Suprapubic skin (tissue), 4 donors: ENCODE results near the gene CEP44. TPM values are rescaled to one million over a fixed set of nuclear protein-coding genes. Genes with fewer than 3 reads are reported as not detected.
"Not testable (repeated sequence)": the region's sequence is repeated elsewhere in the genome, so short reads cannot be mapped to it uniquely, and the experiment has no call there.

Experiments
- DNase-seq, 2 donors: peaks; one replicate each; pipeline ENCODE4 v3.0.0-alpha.2; 2019; ENCODE audit warnings: low spot score in 2 of 2
- H3K27ac ChIP-seq: fragments of 200-600 bp; sonication (generic); one replicate; pipeline ENCODE4 v1.5.1; 2019
- H3K27me3 ChIP-seq: fragments of 200-600 bp; sonication (generic); one replicate; pipeline ENCODE4 v1.5.1; 2019
- H3K36me3 ChIP-seq: fragments of 200-600 bp; sonication (generic); one replicate; pipeline ENCODE4 v1.5.1; 2019
- H3K4me1 ChIP-seq: fragments of 200-600 bp; sonication (generic); one replicate; pipeline ENCODE4 v1.5.1; 2019
- H3K4me3 ChIP-seq: fragments of 200-600 bp; sonication (generic); one replicate; pipeline ENCODE4 v1.5.1; 2019; ENCODE audit warnings: mild to moderate bottlenecking
- H3K9me3 ChIP-seq: fragments of 200-600 bp; sonication (generic); one replicate; pipeline ENCODE4 v1.5.1; 2019
- EP300 ChIP-seq: sonication (generic); formaldehyde crosslinking; IDR thresholded peaks from one replicate; pipeline ENCODE4 v1.6.1; 2017; ENCODE audit warnings: antibody characterized with exemption
- POLR2A ChIP-seq, 2 donors: fragments of 450-650 bp; IDR thresholded peaks; one replicate each; pipeline ENCODE4 v1.6.1; 2017; ENCODE audit warnings: antibody characterized with exemption in 2 of 2, mild to moderate bottlenecking in 2 of 2, moderate library complexity in 2 of 2
- POLR2AphosphoS5 ChIP-seq, 3 donors: sonication (generic); formaldehyde crosslinking; IDR thresholded peaks; one replicate each; pipeline ENCODE4 v1.6.1; 2017; ENCODE audit warnings: antibody characterized with exemption in 3 of 3
- WGBS: methylation state at CpG from one replicate; pipeline ENCODE4 v1.1.5; 2018; 5-methylcytosine and 5-hydroxymethylcytosine counted together
- total RNA-seq, 4 donors: library from RNA; depleted of rRNA; stranded (reverse); fragments of >200 nt; gene quantifications; one replicate each; pipeline ENCODE4 v1.1.0, GENCODE V29; 2016
- TF ChIP-seq, protein P1 (sequence below), 2 donors: fragments of 200-600 bp in 1 of 2; fragments of 450-650 bp in 1 of 2; sonication (generic) in 1 of 2; IDR thresholded peaks; one replicate each; pipeline ENCODE4 v1.5.1; 2016 to 2019; ENCODE audit warnings: antibody characterized with exemption in 2 of 2, mild to moderate bottlenecking in 1 of 2, moderate library complexity in 1 of 2

The CEP44 gene
- total RNA-seq, 4 donors from 2014 or later: 9.5 to 23.0 (median 11.3) TPM

DNA sequence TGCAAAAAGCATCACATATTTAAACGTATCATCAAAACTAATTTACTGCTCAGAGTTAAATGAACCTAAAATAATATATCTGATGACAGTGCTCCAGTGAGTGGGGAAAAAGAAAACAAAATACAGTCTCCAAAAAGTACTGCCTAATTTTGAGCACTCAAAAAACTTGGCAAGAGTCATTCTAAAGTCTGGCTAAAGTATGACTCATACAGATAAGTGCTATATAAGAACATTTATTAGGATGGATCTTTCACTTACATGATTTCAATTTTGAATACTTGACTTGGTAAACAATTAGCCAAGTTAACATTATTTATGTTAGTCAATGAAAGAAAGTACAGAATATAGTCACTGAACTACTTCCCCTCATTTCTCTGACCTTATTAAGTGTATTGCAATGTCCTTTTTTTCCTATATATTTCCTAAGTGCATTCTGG is 27.4 kb upstream of the CEP44 start:
- no peak for DNase-seq
- Histone ChIP-seq H3K4me3 (no peak overlapping the region), H3K4me1 (peaks cover 3% of the 10 kb centered on the region), H3K36me3 (peaks cover 16% of the 10 kb centered on the region), H3K9me3 (no peaks in the 10 kb centered on the region), H3K27me3 (no peaks in the 10 kb centered on the region), H3K27ac (no peak overlapping the region)
- no peak for TF ChIP-seq POLR2AphosphoS5 (IDR thresholded peaks at IDR 0.05)
- no peak for TF ChIP-seq EP300
- no peak for TF ChIP-seq POLR2A (IDR thresholded peaks at IDR 0.05)
- TF ChIP-seq, protein P1, sequence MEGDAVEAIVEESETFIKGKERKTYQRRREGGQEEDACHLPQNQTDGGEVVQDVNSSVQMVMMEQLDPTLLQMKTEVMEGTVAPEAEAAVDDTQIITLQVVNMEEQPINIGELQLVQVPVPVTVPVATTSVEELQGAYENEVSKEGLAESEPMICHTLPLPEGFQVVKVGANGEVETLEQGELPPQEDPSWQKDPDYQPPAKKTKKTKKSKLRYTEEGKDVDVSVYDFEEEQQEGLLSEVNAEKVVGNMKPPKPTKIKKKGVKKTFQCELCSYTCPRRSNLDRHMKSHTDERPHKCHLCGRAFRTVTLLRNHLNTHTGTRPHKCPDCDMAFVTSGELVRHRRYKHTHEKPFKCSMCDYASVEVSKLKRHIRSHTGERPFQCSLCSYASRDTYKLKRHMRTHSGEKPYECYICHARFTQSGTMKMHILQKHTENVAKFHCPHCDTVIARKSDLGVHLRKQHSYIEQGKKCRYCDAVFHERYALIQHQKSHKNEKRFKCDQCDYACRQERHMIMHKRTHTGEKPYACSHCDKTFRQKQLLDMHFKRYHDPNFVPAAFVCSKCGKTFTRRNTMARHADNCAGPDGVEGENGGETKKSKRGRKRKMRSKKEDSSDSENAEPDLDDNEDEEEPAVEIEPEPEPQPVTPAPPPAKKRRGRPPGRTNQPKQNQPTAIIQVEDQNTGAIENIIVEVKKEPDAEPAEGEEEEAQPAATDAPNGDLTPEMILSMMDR (IDR thresholded peaks at IDR 0.05): no peak
- WGBS: 91% methylated on average over 1 of the region's 1 CpG

DNA sequence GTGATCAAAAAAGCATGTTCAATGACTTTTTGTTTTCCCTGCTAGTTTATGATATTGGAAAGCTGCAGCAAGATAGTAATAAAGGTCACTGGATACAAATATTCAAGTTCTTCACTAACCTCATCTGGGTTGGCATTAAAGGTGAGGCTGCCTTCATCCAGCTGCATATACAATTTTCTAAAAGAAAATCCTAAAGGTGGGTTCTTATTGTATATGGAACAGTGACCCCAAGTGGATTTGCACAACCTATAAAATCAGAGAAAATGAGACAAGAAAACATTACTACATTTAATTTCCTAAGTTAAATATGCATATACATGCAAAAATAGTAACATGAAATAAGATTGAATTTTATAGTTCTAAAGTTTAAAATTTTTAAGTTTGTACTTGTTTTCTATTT is 24.1 kb upstream of the CEP44 start:
- H3K27ac ChIP-seq: no peak overlapping the region
- H3K36me3 ChIP-seq: peaks cover 20% of the 10 kb centered on the region
- H3K9me3 ChIP-seq: no peaks in the 10 kb centered on the region
- no peak overlapping the region for H3K4me3 ChIP-seq
- TF ChIP-seq EP300 (no peak), POLR2AphosphoS5 (IDR thresholded peaks at IDR 0.05) (no peak), POLR2A (IDR thresholded peaks at IDR 0.05) (no peak)
- TF ChIP-seq, protein P1 (IDR thresholded peaks at IDR 0.05): no peak
- no peak for DNase-seq
- peaks cover 3% of the 10 kb centered on the region for H3K4me1 ChIP-seq
- H3K27me3 ChIP-seq: no peaks in the 10 kb centered on the region

DNA sequence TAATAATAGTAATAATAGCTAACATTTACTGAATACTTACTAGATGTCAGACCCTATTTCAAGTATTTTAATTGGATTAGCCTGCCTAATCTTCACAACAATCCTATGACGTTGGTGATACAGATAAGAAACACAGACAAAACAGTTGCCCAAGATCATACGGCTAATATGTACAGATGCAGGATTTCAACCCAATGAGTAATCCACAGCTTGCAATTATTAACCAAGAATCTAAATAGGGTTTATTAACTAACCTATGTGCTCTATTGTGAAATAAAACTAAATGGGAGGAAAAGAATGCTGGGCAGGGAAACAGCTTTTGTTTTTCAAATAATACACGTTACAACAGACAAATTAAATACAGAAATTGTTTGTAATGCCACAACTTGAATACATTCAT is 23.6 kb upstream of the CEP44 start:
- Histone ChIP-seq H3K27me3 (no peaks in the 10 kb centered on the region), H3K4me1 (peaks cover 3% of the 10 kb centered on the region), H3K9me3 (no peaks in the 10 kb centered on the region), H3K27ac (no peak overlapping the region), H3K4me3 (no peak overlapping the region), H3K36me3 (peaks cover 20% of the 10 kb centered on the region)
- TF ChIP-seq EP300 (no peak), POLR2AphosphoS5 (IDR thresholded peaks at IDR 0.05) (no peak), POLR2A (IDR thresholded peaks at IDR 0.05) (no peak)
- TF ChIP-seq, protein P1 (IDR thresholded peaks at IDR 0.05): no peak
- no peak for DNase-seq
- WGBS: 42% methylated on average over 3 of the region's 3 CpGs

DNA sequence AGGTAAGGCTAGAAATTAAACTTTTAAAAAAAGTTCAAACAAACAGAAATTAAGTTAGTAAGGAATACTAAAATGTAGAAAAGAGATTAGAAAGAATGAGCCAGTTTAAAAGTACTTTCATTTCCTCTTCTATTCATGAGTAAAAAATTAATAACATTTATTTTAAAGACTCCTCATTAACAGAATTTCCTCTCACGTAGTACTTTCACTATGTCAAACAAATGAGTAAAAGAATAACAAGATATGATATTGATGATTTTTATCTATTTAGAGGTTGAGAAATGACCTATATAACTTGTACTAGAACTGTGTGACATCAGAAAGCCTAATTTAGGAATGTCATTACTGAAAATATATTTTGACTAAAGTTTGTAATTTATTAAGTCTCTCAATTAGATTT is 22.3 kb upstream of the CEP44 start:
- not testable (repeated sequence) for H3K4me1 ChIP-seq

DNA sequence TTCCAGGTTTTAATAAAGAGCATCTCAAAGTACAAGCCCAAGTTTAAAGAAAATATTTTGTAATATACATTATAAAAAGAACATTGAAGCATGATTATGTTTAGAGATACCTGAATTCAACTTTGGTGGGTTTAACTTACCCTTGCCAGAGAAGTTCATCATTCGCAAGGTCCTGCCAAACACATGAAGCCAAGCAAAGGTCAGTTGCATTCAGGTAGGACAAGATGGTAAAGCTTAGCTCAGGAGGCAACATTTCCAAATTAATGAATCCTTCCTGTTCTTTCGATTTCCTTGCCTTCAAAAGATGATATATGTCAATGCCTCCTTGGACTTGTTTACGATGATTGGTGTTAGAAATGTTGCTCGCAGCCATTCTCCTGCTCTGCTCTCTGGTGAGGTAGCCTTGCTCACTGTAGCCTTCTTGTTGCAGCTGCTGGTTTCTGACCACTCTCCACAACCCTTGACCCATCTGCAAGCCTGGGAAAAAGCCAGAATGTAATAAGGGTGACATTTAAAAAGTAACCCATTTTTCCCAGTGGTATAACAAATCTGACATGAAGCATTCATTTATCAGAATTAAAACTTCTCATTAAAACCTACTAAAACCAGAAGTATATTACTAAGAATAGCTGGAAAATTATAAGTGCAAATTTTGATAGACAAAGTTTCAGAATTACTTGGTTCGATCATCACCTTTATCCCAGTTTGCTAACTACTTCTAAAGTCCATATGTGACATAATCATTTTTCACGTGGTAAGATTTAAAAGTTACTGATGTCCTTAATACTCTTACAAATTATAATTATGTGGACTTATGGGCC is 20.9 kb upstream of the CEP44 start:
- DNase-seq: no peak
- TF ChIP-seq EP300 (no peak), POLR2A (IDR thresholded peaks at IDR 0.05) (no peak), POLR2AphosphoS5 (IDR thresholded peaks at IDR 0.05) (no peak)
- TF ChIP-seq, protein P1 (IDR thresholded peaks at IDR 0.05): no peak
- peaks cover 5% of the 10 kb centered on the region for H3K4me1 ChIP-seq
- H3K27me3 ChIP-seq: no peaks in the 10 kb centered on the region
- H3K9me3 ChIP-seq: no peaks in the 10 kb centered on the region
- H3K36me3 ChIP-seq: peaks cover 18% of the 10 kb centered on the region
- no peak overlapping the region for H3K4me3 ChIP-seq
- no peak overlapping the region for H3K27ac ChIP-seq
- 84% methylated on average over 6 of the region's 6 CpGs for WGBS

More for the DNA sequence above, 22.3 kb upstream of the CEP44 start:
- H3K9me3 ChIP-seq, DNase-seq, H3K4me3 ChIP-seq, H3K27ac ChIP-seq, H3K27me3 ChIP-seq: not testable (repeated sequence)
- 75% methylated on average over 1 of the region's 1 CpG for WGBS
- H3K36me3 ChIP-seq: peaks cover 20% of the 10 kb centered on the region

DNA sequence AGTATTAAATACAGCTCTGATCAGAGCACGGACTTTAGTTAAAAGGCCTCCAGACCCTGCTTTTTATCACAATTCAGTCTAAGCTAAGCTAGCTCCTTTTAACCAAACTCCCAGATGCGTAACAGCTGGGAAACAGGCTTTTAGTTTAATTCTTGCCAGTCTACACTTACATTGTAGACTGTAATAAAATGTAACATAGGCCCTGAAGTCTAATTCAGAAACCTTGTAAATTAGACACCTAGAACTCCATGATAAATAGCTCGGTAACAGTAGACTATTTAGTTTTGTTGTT is 20.3 kb upstream of the CEP44 start:
- Histone ChIP-seq H3K27me3 (no peaks in the 10 kb centered on the region), H3K36me3 (peaks cover 12% of the 10 kb centered on the region), H3K4me3 (no peak overlapping the region), H3K9me3 (no peaks in the 10 kb centered on the region), H3K4me1 (peaks cover 5% of the 10 kb centered on the region), H3K27ac (no peak overlapping the region)
- DNase-seq: no peak
- WGBS: 80% methylated on average over 3 of the region's 3 CpGs
- TF ChIP-seq POLR2AphosphoS5 (IDR thresholded peaks at IDR 0.05): no peak
- no peak for TF ChIP-seq POLR2A (IDR thresholded peaks at IDR 0.05)
- TF ChIP-seq EP300: no peak
- TF ChIP-seq, protein P1 (IDR thresholded peaks at IDR 0.05): no peak
